GM10847 (cell line): ENCODE measurements around the gene ERP27.

Experiments
- POLR2A ChIP-seq: IDR thresholded peaks from 2 replicates; pipeline ENCODE4 v1.6.1; 2011; ENCODE audit not compliant: insufficient read length; ENCODE audit errors: extremely low read depth

ERP27 gene

GRCh38 chr12:14952299-14952921 lies 14.1 kb upstream of the ERP27 start:
- no peak for TF ChIP-seq POLR2A

GRCh38 chr12:14951851-14952250 lies 13.5 kb upstream of the ERP27 start:
- no peak for TF ChIP-seq POLR2A

GRCh38 chr12:14950982-14951746 lies 12.8 kb upstream of the ERP27 start:
- TF ChIP-seq POLR2A, result no peak

- no peak for TF ChIP-seq POLR2A
Observed at GRCh38 chr12:14950421-14950820, 12.1 kb upstream of the ERP27 start.

- TF ChIP-seq POLR2A, result no peak
Observed at GRCh38 chr12:14949631-14950030, 11.3 kb upstream of the ERP27 start.

GRCh38 chr12:14948672-14949071 lies 10.3 kb upstream of the ERP27 start:
- no peak for TF ChIP-seq POLR2A

GRCh38 chr12:14946861-14947260 lies 8.5 kb upstream of the ERP27 start:
- no peak for TF ChIP-seq POLR2A

- no peak for TF ChIP-seq POLR2A
Observed at GRCh38 chr12:14946162-14946561, 7.8 kb upstream of the ERP27 start.

GRCh38 chr12:14942196-14942931 lies 4.0 kb upstream of the ERP27 start:
- no peak for TF ChIP-seq POLR2A

- no peak for TF ChIP-seq POLR2A
Observed at GRCh38 chr12:14941369-14941768, 3.0 kb upstream of the ERP27 start.

- no peak for TF ChIP-seq POLR2A
Observed at GRCh38 chr12:14937689-14938088, 648 bp downstream of the ERP27 start.

GRCh38 chr12:14937014-14937413 lies 1.3 kb downstream of the ERP27 start:
- TF ChIP-seq POLR2A, result no peak

GRCh38 chr12:14936224-14936861 lies 2.0 kb downstream of the ERP27 start:
- no peak for TF ChIP-seq POLR2A

GRCh38 chr12:14935031-14935430 lies 3.3 kb downstream of the ERP27 start:
- no peak for TF ChIP-seq POLR2A

- TF ChIP-seq POLR2A, result no peak
Observed at GRCh38 chr12:14934511-14934910, 3.8 kb downstream of the ERP27 start.
